HEK293 (cell line): Measurements from ENCODE around the gene SUPT5H.

Experiments
- BCL11B ChIP-seq: fragments of 450-650 bp; formaldehyde crosslinking; IDR thresholded peaks from 2 replicates; pipeline ENCODE4 v1.5.1; 2016; ENCODE audit warnings: low read depth, missing biosample characterization, missing genetic modification characterization
- KLF1 ChIP-seq: fragments of 450-650 bp; formaldehyde crosslinking; IDR thresholded peaks from 2 replicates; pipeline ENCODE4 v1.5.1; 2016; ENCODE audit warnings: missing biosample characterization, missing genetic modification characterization
- REPIN1 ChIP-seq: fragments of 450-650 bp; formaldehyde crosslinking; IDR thresholded peaks from 2 replicates; pipeline ENCODE4 v1.5.1; 2017; ENCODE audit warnings: missing biosample characterization, missing genetic modification characterization, low read depth
- ZBTB1 ChIP-seq: fragments of 450-650 bp; formaldehyde crosslinking; IDR thresholded peaks from 2 replicates; pipeline ENCODE4 v1.5.1; 2016; ENCODE audit warnings: missing biosample characterization, missing genetic modification characterization
- ZBTB8A ChIP-seq: fragments of 450-650 bp; formaldehyde crosslinking; IDR thresholded peaks from 2 replicates; pipeline ENCODE4 v1.5.1; 2016; ENCODE audit warnings: missing biosample characterization, missing genetic modification characterization
- ZEB2 ChIP-seq: fragments of 450-650 bp; formaldehyde crosslinking; IDR thresholded peaks from 2 replicates; pipeline ENCODE4 v1.5.1; 2016; ENCODE audit warnings: missing biosample characterization, missing genetic modification characterization
- ZNF157 ChIP-seq: fragments of 450-650 bp; formaldehyde crosslinking; IDR thresholded peaks from 2 replicates; pipeline ENCODE4 v1.5.1; 2016; ENCODE audit warnings: missing biosample characterization, missing genetic modification characterization
- ZNF248 ChIP-seq: fragments of 450-650 bp; formaldehyde crosslinking; IDR thresholded peaks from 2 replicates; pipeline ENCODE4 v1.5.1; 2017; ENCODE audit warnings: missing biosample characterization, missing genetic modification characterization
- ZNF26 ChIP-seq: fragments of 450-650 bp; formaldehyde crosslinking; IDR thresholded peaks from 2 replicates; pipeline ENCODE4 v1.5.1; 2016; ENCODE audit warnings: missing biosample characterization, missing genetic modification characterization
- ZNF280C ChIP-seq: fragments of 450-650 bp; formaldehyde crosslinking; IDR thresholded peaks from 2 replicates; pipeline ENCODE4 v1.5.1; 2016; ENCODE audit warnings: missing biosample characterization, missing genetic modification characterization
- ZNF354C ChIP-seq: fragments of 450-650 bp; formaldehyde crosslinking; IDR thresholded peaks from 2 replicates; pipeline ENCODE4 v1.5.1; 2016; ENCODE audit warnings: missing biosample characterization, missing genetic modification characterization, low read depth, borderline replicate concordance
- ZNF366 ChIP-seq: fragments of 450-650 bp; formaldehyde crosslinking; conservative IDR thresholded peaks from 2 replicates; pipeline ENCODE4 v1.5.1; 2016; ENCODE audit warnings: missing biosample characterization, missing genetic modification characterization
- ZNF433 ChIP-seq: fragments of 450-650 bp; formaldehyde crosslinking; IDR thresholded peaks from 2 replicates; pipeline ENCODE4 v1.5.1; 2016; ENCODE audit warnings: missing biosample characterization, missing genetic modification characterization, low read depth
- ZNF48 ChIP-seq: fragments of 450-650 bp; formaldehyde crosslinking; IDR thresholded peaks from 2 replicates; pipeline ENCODE4 v1.5.1; 2016; ENCODE audit warnings: missing biosample characterization, missing genetic modification characterization
- ZNF514 ChIP-seq: fragments of 450-650 bp; formaldehyde crosslinking; IDR thresholded peaks from 2 replicates; pipeline ENCODE4 v1.5.1; 2016; ENCODE audit warnings: missing biosample characterization, missing genetic modification characterization
- ZNF544 ChIP-seq: fragments of 450-650 bp; formaldehyde crosslinking; IDR thresholded peaks from 2 replicates; pipeline ENCODE4 v1.5.0; 2017; ENCODE audit warnings: missing biosample characterization, missing genetic modification characterization
- ZNF707 ChIP-seq: fragments of 450-650 bp; formaldehyde crosslinking; IDR thresholded peaks from 2 replicates; pipeline ENCODE4 v1.5.1; 2016; ENCODE audit warnings: missing biosample characterization, missing genetic modification characterization
- ZNF76 ChIP-seq: fragments of 450-650 bp; formaldehyde crosslinking; IDR thresholded peaks from 2 replicates; pipeline ENCODE4; 2016; ENCODE audit warnings: low read depth, missing biosample characterization, missing genetic modification characterization, borderline replicate concordance
- ZSCAN16 ChIP-seq: fragments of 450-650 bp; formaldehyde crosslinking; IDR thresholded peaks from 2 replicates; pipeline ENCODE4 v1.5.1; 2016; ENCODE audit warnings: missing biosample characterization, missing genetic modification characterization
- TF ChIP-seq, protein P1 (sequence below): IDR thresholded peaks from 2 replicates; pipeline ENCODE4 v1.6.1; 2011; ENCODE audit warnings: mild to moderate bottlenecking, low read depth, low read length, borderline replicate concordance
- TF ChIP-seq, protein P2 (sequence below): fragments of 450-650 bp; formaldehyde crosslinking; IDR thresholded peaks from 2 replicates; pipeline ENCODE4 v1.5.1; 2016; ENCODE audit warnings: missing biosample characterization, missing genetic modification characterization, borderline replicate concordance
- TF ChIP-seq, protein P3 (sequence below): fragments of 450-650 bp; formaldehyde crosslinking; IDR thresholded peaks from 2 replicates; pipeline ENCODE4 v1.5.1; 2016; ENCODE audit warnings: missing biosample characterization, missing genetic modification characterization

SUPT5H gene

GRCh38 chr19:39402346-39403300, 42.8 kb upstream of the SUPT5H start (continued):
- TF ChIP-seq ZNF48 (tag by site-specific recombination) = no peak
- no peak for TF ChIP-seq ZNF544
- TF ChIP-seq ZNF514 (tag by site-specific recombination) = no peak
- TF ChIP-seq ZEB2 (tag by site-specific recombination) = peak; percentile 91; the same call in 1 of the 2 replicates
- no peak for TF ChIP-seq ZNF248
- TF ChIP-seq ZBTB8A (tag by site-specific recombination) = peak; percentile 94
- TF ChIP-seq ZNF366 = peak; percentile 83
- TF ChIP-seq ZNF280C = no peak
- no peak for TF ChIP-seq ZNF707 (tag by site-specific recombination)
- TF ChIP-seq, protein P1, sequence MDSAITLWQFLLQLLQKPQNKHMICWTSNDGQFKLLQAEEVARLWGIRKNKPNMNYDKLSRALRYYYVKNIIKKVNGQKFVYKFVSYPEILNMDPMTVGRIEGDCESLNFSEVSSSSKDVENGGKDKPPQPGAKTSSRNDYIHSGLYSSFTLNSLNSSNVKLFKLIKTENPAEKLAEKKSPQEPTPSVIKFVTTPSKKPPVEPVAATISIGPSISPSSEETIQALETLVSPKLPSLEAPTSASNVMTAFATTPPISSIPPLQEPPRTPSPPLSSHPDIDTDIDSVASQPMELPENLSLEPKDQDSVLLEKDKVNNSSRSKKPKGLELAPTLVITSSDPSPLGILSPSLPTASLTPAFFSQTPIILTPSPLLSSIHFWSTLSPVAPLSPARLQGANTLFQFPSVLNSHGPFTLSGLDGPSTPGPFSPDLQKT = no peak
- TF ChIP-seq, protein P2, sequence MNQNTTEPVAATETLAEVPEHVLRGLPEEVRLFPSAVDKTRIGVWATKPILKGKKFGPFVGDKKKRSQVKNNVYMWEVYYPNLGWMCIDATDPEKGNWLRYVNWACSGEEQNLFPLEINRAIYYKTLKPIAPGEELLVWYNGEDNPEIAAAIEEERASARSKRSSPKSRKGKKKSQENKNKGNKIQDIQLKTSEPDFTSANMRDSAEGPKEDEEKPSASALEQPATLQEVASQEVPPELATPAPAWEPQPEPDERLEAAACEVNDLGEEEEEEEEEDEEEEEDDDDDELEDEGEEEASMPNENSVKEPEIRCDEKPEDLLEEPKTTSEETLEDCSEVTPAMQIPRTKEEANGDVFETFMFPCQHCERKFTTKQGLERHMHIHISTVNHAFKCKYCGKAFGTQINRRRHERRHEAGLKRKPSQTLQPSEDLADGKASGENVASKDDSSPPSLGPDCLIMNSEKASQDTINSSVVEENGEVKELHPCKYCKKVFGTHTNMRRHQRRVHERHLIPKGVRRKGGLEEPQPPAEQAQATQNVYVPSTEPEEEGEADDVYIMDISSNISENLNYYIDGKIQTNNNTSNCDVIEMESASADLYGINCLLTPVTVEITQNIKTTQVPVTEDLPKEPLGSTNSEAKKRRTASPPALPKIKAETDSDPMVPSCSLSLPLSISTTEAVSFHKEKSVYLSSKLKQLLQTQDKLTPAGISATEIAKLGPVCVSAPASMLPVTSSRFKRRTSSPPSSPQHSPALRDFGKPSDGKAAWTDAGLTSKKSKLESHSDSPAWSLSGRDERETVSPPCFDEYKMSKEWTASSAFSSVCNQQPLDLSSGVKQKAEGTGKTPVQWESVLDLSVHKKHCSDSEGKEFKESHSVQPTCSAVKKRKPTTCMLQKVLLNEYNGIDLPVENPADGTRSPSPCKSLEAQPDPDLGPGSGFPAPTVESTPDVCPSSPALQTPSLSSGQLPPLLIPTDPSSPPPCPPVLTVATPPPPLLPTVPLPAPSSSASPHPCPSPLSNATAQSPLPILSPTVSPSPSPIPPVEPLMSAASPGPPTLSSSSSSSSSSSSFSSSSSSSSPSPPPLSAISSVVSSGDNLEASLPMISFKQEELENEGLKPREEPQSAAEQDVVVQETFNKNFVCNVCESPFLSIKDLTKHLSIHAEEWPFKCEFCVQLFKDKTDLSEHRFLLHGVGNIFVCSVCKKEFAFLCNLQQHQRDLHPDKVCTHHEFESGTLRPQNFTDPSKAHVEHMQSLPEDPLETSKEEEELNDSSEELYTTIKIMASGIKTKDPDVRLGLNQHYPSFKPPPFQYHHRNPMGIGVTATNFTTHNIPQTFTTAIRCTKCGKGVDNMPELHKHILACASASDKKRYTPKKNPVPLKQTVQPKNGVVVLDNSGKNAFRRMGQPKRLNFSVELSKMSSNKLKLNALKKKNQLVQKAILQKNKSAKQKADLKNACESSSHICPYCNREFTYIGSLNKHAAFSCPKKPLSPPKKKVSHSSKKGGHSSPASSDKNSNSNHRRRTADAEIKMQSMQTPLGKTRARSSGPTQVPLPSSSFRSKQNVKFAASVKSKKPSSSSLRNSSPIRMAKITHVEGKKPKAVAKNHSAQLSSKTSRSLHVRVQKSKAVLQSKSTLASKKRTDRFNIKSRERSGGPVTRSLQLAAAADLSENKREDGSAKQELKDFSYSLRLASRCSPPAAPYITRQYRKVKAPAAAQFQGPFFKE = no peak
- TF ChIP-seq ZNF76 (tag by site-specific recombination) = peak; percentile 62; the same call in 1 of the 2 replicates
- TF ChIP-seq KLF1 (tag by site-specific recombination) = peak; percentile 98
- TF ChIP-seq, protein P3, sequence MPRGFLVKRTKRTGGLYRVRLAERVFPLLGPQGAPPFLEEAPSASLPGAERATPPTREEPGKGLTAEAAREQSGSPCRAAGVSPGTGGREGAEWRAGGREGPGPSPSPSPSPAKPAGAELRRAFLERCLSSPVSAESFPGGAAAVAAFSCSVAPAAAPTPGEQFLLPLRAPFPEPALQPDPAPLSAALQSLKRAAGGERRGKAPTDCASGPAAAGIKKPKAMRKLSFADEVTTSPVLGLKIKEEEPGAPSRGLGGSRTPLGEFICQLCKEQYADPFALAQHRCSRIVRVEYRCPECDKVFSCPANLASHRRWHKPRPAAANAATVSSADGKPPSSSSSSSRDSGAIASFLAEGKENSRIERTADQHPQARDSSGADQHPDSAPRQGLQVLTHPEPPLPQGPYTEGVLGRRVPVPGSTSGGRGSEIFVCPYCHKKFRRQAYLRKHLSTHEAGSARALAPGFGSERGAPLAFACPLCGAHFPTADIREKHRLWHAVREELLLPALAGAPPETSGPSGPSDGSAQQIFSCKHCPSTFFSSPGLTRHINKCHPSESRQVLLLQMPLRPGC (tag by site-specific recombination) = no peak; the same call in 1 of the 2 replicates
- TF ChIP-seq ZNF354C (tag by site-specific recombination) = no peak
- TF ChIP-seq REPIN1 = 0 out of 2 replicates have a peak, but pooled peaks have one; percentile 52
- peak; percentile 72 for TF ChIP-seq ZSCAN16
- TF ChIP-seq ZNF433 (tag by site-specific recombination) = no peak
- peak; percentile 74; the same call in 1 of the 2 replicates for TF ChIP-seq ZBTB1 (tag by site-specific recombination)
- TF ChIP-seq ZNF157 = no peak
- peak; percentile 74; the same call in 1 of the 2 replicates for TF ChIP-seq BCL11B (tag by site-specific recombination)
- TF ChIP-seq ZNF26 (tag by site-specific recombination) = no peak
